Activated naive CD4-positive, alpha-beta T cell treated with anti-CD3 and anti-CD28 coated beads for 36 hours (primary cell): ENCODE data around the gene ERICH6. TPM values are rescaled to one million over a fixed set of nuclear protein-coding genes. Genes with fewer than 3 reads are reported as not detected.

Source experiments
- CTCF ChIA-PET: fragments of 350-600 bp; sonication (Branson Sonifier 250); formaldehyde crosslinking; loops from one replicate; lab custom pipeline; 2021; ENCODE audit warnings: antibody characterized with exemption; lab: Charles Lee
- DNase-seq: peaks from one replicate; pipeline ENCODE4 v3.0.0-alpha.2; 2020
- H3K27ac Mint-ChIP-seq: one replicate; pipeline ENCODE4 v1.8.0; 2021; ENCODE audit warnings: mild to moderate bottlenecking, mixed read lengths
- H3K27me3 Mint-ChIP-seq: one replicate; pipeline ENCODE4 v1.8.0; 2021; ENCODE audit warnings: low read depth, mixed read lengths
- H3K36me3 Mint-ChIP-seq: one replicate; pipeline ENCODE4 v1.8.0; 2021; ENCODE audit warnings: low read depth, mixed read lengths
- H3K4me1 Mint-ChIP-seq: one replicate; pipeline ENCODE4 v1.8.0; 2021; ENCODE audit warnings: low read depth, mixed read lengths
- H3K4me3 Mint-ChIP-seq: one replicate; pipeline ENCODE4 v1.8.0; 2021; ENCODE audit warnings: mild to moderate bottlenecking, moderate library complexity, mixed read lengths
- H3K9me3 Mint-ChIP-seq: one replicate; pipeline ENCODE4 v1.8.0; 2021; ENCODE audit warnings: mixed read lengths
- intact Hi-C: fragments of 100-400 bp; cut with micrococcal nuclease; formaldehyde crosslinking; loops from one replicate; pipeline ENCODE4 v1.15.1; 2023
- total RNA-seq, 2 experiments: library from RNA; stranded (reverse); gene quantifications; one replicate each; pipeline ENCODE4 v1.2.3, GENCODE V29; 2021

ERICH6 gene
- total RNA-seq, result not detected

- peak within 1 kb of the TSS; percentile 96 for H3K4me3 Mint-ChIP-seq
- no peak within 1 kb of the TSS for H3K27ac Mint-ChIP-seq
- H3K4me1 Mint-ChIP-seq, result peaks cover 25% of the 10 kb centered on the region
- CTCF ChIA-PET, result interaction anchor here (0.6 to 1.2 kb wide), 10 partner anchors 25 to 722 kb away, joined by 3 to 6 read pairs (median 4); no protein-coding TSS in a partner anchor
- no peaks in the 10 kb centered on the region for H3K27me3 Mint-ChIP-seq
- intact Hi-C loops, result loop anchor here (1.0 to 5.0 kb wide), 7 partner anchors 17 to 383 kb away; partner anchors contain the start of genes EIF2A, MED12L, SELENOT and SERP1
- H3K9me3 Mint-ChIP-seq, result no peaks in the 10 kb centered on the region
- peaks cover 16% of the 10 kb centered on the region for H3K36me3 Mint-ChIP-seq
- peak; percentile 88 for DNase-seq
Observed at GRCh38 chr3:150703756-150704344, at the start of gene ERICH6. Gene ERICH6, minus strand, starts transcription at chr3:150703920. Its CDS starts 22 bp downstream, at chr3:150703898.

GRCh38 chr3:150751781-150752263 lies 48.1 kb upstream of the ERICH6 start:
- Mint-ChIP-seq H3K36me3 (peaks cover 72% of the 10 kb centered on the region), H3K4me1 (peaks cover 84% of the 10 kb centered on the region), H3K27ac (peak overlapping the region; percentile 56), H3K4me3 (no peak overlapping the region), H3K9me3 (no peaks in the 10 kb centered on the region), H3K27me3 (no peaks in the 10 kb centered on the region)
- intact Hi-C loops, result loop anchor here (1.0 kb wide), 2 partner anchors 8 to 12 kb away; no protein-coding TSS in a partner anchor
- CTCF ChIA-PET, result interaction anchor here (1.7 kb wide), 1 partner anchor 30 kb away, joined by 10 read pairs; no protein-coding TSS in a partner anchor
- no peak for DNase-seq

GRCh38 chr3:150749255-150749654 lies 45.5 kb upstream of the ERICH6 start:
- Mint-ChIP-seq H3K27me3 (no peaks in the 10 kb centered on the region), H3K27ac (peak overlapping the region; percentile 37), H3K36me3 (peaks cover 68% of the 10 kb centered on the region), H3K4me1 (peaks cover 89% of the 10 kb centered on the region), H3K9me3 (no peaks in the 10 kb centered on the region), H3K4me3 (no peak overlapping the region)
- no peak for DNase-seq
- intact Hi-C loops, result no loop called here
- CTCF ChIA-PET, result no interaction called here

GRCh38 chr3:150748684-150749047 lies 44.9 kb upstream of the ERICH6 start:
- H3K9me3 Mint-ChIP-seq, result no peaks in the 10 kb centered on the region
- H3K27ac Mint-ChIP-seq, result peak overlapping the region; percentile 37
- no peaks in the 10 kb centered on the region for H3K27me3 Mint-ChIP-seq
- H3K4me1 Mint-ChIP-seq, result peaks cover 89% of the 10 kb centered on the region
- H3K36me3 Mint-ChIP-seq, result peaks cover 68% of the 10 kb centered on the region
- intact Hi-C loops, result no loop called here
- H3K4me3 Mint-ChIP-seq, result no peak overlapping the region
- CTCF ChIA-PET, result no interaction called here
- DNase-seq, result no peak

- Mint-ChIP-seq H3K9me3 (no peaks in the 10 kb centered on the region), H3K4me3 (no peak overlapping the region), H3K27ac (peak overlapping the region; percentile 78), H3K4me1 (peaks cover 91% of the 10 kb centered on the region), H3K27me3 (no peaks in the 10 kb centered on the region), H3K36me3 (peaks cover 72% of the 10 kb centered on the region)
- CTCF ChIA-PET, result interaction anchor here (0.7 to 1.4 kb wide), 2 partner anchors 27 to 136 kb away, joined by 3 to 6 read pairs; no protein-coding TSS in a partner anchor
- intact Hi-C loops, result no loop called here
- no peak for DNase-seq
Observed at GRCh38 chr3:150747886-150748683, 44.4 kb upstream of the ERICH6 start.

GRCh38 chr3:150746791-150747590 lies 43.3 kb upstream of the ERICH6 start:
- DNase-seq, result no peak
- Mint-ChIP-seq H3K4me1 (peaks cover 90% of the 10 kb centered on the region), H3K27ac (peak overlapping the region; percentile 78), H3K4me3 (no peak overlapping the region), H3K27me3 (no peaks in the 10 kb centered on the region), H3K36me3 (peaks cover 73% of the 10 kb centered on the region), H3K9me3 (no peaks in the 10 kb centered on the region)
- intact Hi-C loops, result no loop called here
- CTCF ChIA-PET, result interaction anchor here (0.6 to 1.5 kb wide), 4 partner anchors 14 to 212 kb away, joined by 3 to 6 read pairs (median 4); no protein-coding TSS in a partner anchor

GRCh38 chr3:150745832-150746231 lies 42.1 kb upstream of the ERICH6 start:
- no peaks in the 10 kb centered on the region for H3K9me3 Mint-ChIP-seq
- CTCF ChIA-PET, result interaction anchor here (1.0 to 1.5 kb wide), 3 partner anchors 14 to 119 kb away, joined by 3 to 4 read pairs (median 3); no protein-coding TSS in a partner anchor
- no peak overlapping the region for H3K4me3 Mint-ChIP-seq
- no peaks in the 10 kb centered on the region for H3K27me3 Mint-ChIP-seq
- H3K4me1 Mint-ChIP-seq, result peaks cover 90% of the 10 kb centered on the region
- peaks cover 71% of the 10 kb centered on the region for H3K36me3 Mint-ChIP-seq
- intact Hi-C loops, result no loop called here
- DNase-seq, result no peak
- H3K27ac Mint-ChIP-seq, result peak overlapping the region; percentile 78

- H3K4me3 Mint-ChIP-seq, result no peak overlapping the region
Observed at GRCh38 chr3:150744919-150745211, 41.1 kb upstream of the ERICH6 start.

GRCh38 chr3:150744041-150744918 lies 40.6 kb upstream of the ERICH6 start:
- Mint-ChIP-seq H3K4me3 (no peak overlapping the region), H3K4me1 (peaks cover 94% of the 10 kb centered on the region), H3K27ac (peak overlapping the region; percentile 73), H3K27me3 (no peaks in the 10 kb centered on the region), H3K9me3 (no peaks in the 10 kb centered on the region), H3K36me3 (peaks cover 68% of the 10 kb centered on the region)
- no peak for DNase-seq
- CTCF ChIA-PET, result interaction anchor here (1.6 kb wide), 1 partner anchor 23 kb away, joined by 4 read pairs; no protein-coding TSS in a partner anchor
- intact Hi-C loops, result no loop called here

More at GRCh38 chr3:150744919-150745211, 41.1 kb upstream of the ERICH6 start:
- intact Hi-C loops, result no loop called here
- Mint-ChIP-seq H3K36me3 (peaks cover 70% of the 10 kb centered on the region), H3K27ac (peak overlapping the region; percentile 73), H3K27me3 (no peaks in the 10 kb centered on the region), H3K9me3 (no peaks in the 10 kb centered on the region), H3K4me1 (peaks cover 90% of the 10 kb centered on the region)
- DNase-seq, result no peak
- CTCF ChIA-PET, result interaction anchor here (1.6 kb wide), 1 partner anchor 23 kb away, joined by 4 read pairs; no protein-coding TSS in a partner anchor

GRCh38 chr3:150743508-150743907 lies 39.8 kb upstream of the ERICH6 start:
- Mint-ChIP-seq H3K27ac (peak overlapping the region; percentile 73), H3K36me3 (peaks cover 66% of the 10 kb centered on the region), H3K4me1 (peaks cover 95% of the 10 kb centered on the region), H3K27me3 (no peaks in the 10 kb centered on the region), H3K9me3 (no peaks in the 10 kb centered on the region), H3K4me3 (no peak overlapping the region)
- CTCF ChIA-PET, result interaction anchor here (1.6 kb wide), 1 partner anchor 22 kb away, joined by 4 read pairs; no protein-coding TSS in a partner anchor
- intact Hi-C loops, result no loop called here
- DNase-seq, result no peak

- DNase-seq, result no peak
- CTCF ChIA-PET, result no interaction called here
- H3K4me1 Mint-ChIP-seq, result peaks cover 97% of the 10 kb centered on the region
- H3K4me3 Mint-ChIP-seq, result no peak overlapping the region
- no peaks in the 10 kb centered on the region for H3K27me3 Mint-ChIP-seq
- peak overlapping the region; percentile 99 for H3K27ac Mint-ChIP-seq
- intact Hi-C loops, result no loop called here
- H3K9me3 Mint-ChIP-seq, result no peaks in the 10 kb centered on the region
- H3K36me3 Mint-ChIP-seq, result peaks cover 61% of the 10 kb centered on the region
Observed at GRCh38 chr3:150742679-150743078, 39.0 kb upstream of the ERICH6 start.
